ENCODE results near the gene CLEC3B. TPM values are rescaled to one million over a fixed set of nuclear protein-coding genes. Genes with fewer than 3 reads are reported as not detected.

The CLEC3B gene
- total and polyA plus RNA-seq, 2 donors (not counting 1 experiment from before 2014, with no cell fraction given): 0.82 TPM; not detected in 1

DNA sequence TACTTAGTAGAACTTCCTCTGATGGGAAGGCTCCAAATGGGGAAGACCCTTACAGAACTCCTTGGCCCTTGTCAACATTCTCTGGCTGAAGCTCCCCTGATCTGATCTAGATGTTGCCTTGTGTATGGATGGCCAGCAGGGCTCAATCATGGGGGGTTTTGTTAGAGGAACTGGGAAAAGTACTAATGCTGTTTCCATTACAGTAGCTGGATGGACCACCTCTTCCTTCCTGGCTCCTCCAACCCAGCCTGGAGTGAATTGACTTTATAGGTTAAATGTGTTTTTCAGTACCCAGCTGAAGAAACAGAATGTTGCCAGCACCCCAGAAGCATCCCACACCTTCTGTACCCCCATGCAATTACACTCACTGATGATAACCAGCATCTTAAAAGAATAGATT is 22.7 kb upstream of the CLEC3B start:
- H4K20me1 ChIP-seq (ENCODE audit: control insufficient read depth, insufficient read depth, low read length, poor library complexity, severe bottlenecking): no peaks in the 10 kb centered on the region
- CTCF ChIA-PET: no interaction called here
- intact Hi-C loops (cut with micrococcal nuclease): no loop called here
- no peak overlapping the region for H3K4me3 Mint-ChIP-seq
- H2AFZ ChIP-seq (ENCODE audit: insufficient read depth, low read depth, low read length, poor library complexity, severe bottlenecking): no peak overlapping the region
- H3K79me2 ChIP-seq (ENCODE audit: control insufficient read depth, insufficient read depth, low read length): no peaks in the 10 kb centered on the region
- H3K4me1 ChIP-seq (ENCODE audit: control insufficient read depth in 2 of 2, insufficient read depth in 2 of 2, low read length in 2 of 2): no peaks in the 10 kb centered on the region
- H3K36me3 ChIP-seq (replicated peaks in 1 of 2; ENCODE audit: control extremely low read depth in 1 of 2, control insufficient read depth in 1 of 2, extremely low read depth in 1 of 2, insufficient read depth in 2 of 2, low read length in 1 of 2): peaks cover 11 to 63% of the 10 kb centered on the region in 2 experiments
- no peak overlapping the region for H3K4me2 ChIP-seq (replicated peaks; ENCODE audit: low read depth, low read length, poor library complexity, severe bottlenecking)
- H3K9ac ChIP-seq (ENCODE audit: low read length): no peak overlapping the region
- H3K4me1 Mint-ChIP-seq: no peaks in the 10 kb centered on the region
- H3K27ac Mint-ChIP-seq: no peak overlapping the region
- POLR2A ChIA-PET: no interaction called here
- no peaks in the 10 kb centered on the region for H3K27me3 ChIP-seq (replicated peaks in 1 of 4; ENCODE audit: control extremely low read depth in 1 of 4, control insufficient read depth in 3 of 4, insufficient read depth in 4 of 4, low read length in 3 of 4)
- H3K4me3 ChIP-seq (ENCODE audit: control extremely low read depth in 1 of 5, extremely low read depth in 1 of 5, insufficient read depth in 1 of 5, low read depth in 2 of 5, low read length in 4 of 5): no peak overlapping the region
- TF ChIP-seq, protein P1, sequence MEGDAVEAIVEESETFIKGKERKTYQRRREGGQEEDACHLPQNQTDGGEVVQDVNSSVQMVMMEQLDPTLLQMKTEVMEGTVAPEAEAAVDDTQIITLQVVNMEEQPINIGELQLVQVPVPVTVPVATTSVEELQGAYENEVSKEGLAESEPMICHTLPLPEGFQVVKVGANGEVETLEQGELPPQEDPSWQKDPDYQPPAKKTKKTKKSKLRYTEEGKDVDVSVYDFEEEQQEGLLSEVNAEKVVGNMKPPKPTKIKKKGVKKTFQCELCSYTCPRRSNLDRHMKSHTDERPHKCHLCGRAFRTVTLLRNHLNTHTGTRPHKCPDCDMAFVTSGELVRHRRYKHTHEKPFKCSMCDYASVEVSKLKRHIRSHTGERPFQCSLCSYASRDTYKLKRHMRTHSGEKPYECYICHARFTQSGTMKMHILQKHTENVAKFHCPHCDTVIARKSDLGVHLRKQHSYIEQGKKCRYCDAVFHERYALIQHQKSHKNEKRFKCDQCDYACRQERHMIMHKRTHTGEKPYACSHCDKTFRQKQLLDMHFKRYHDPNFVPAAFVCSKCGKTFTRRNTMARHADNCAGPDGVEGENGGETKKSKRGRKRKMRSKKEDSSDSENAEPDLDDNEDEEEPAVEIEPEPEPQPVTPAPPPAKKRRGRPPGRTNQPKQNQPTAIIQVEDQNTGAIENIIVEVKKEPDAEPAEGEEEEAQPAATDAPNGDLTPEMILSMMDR (IDR thresholded peaks at IDR 0.05): no peak
- no peak for TF ChIP-seq EZH2 (IDR thresholded peaks at IDR 0.05; ENCODE audit: borderline replicate concordance, insufficient read depth, low read depth, low read length, poor library complexity, severe bottlenecking)
- H3K27me3 Mint-ChIP-seq: no peaks in the 10 kb centered on the region
- DNase-seq (no peak), ATAC-seq (ENCODE audit: low read depth) (no peak)
- H3K9me3 ChIP-seq (ENCODE audit: control extremely low read depth in 1 of 3, control insufficient read depth in 2 of 3, insufficient read depth in 1 of 3, low read length in 2 of 3): no peaks in the 10 kb centered on the region
- H3K9me3 Mint-ChIP-seq (ENCODE audit: insufficient read depth): no peaks in the 10 kb centered on the region
- H3K27ac ChIP-seq (ENCODE audit: low read length in 2 of 2): no peak overlapping the region

- TF ChIP-seq, protein P1 (IDR thresholded peaks at IDR 0.05): no peak
- TF ChIP-seq EZH2 (IDR thresholded peaks at IDR 0.05; ENCODE audit: borderline replicate concordance, insufficient read depth, low read depth, low read length, poor library complexity, severe bottlenecking): no peak
- Histone ChIP-seq H3K4me1 (ENCODE audit: control insufficient read depth in 2 of 2, insufficient read depth in 2 of 2, low read length in 2 of 2) (no peaks in the 10 kb centered on the region), H3K79me2 (ENCODE audit: control insufficient read depth, insufficient read depth, low read length) (no peaks in the 10 kb centered on the region), H3K27me3 (replicated peaks in 1 of 4; ENCODE audit: control extremely low read depth in 1 of 4, control insufficient read depth in 3 of 4, insufficient read depth in 4 of 4, low read length in 3 of 4) (no peaks in the 10 kb centered on the region), H3K9ac (ENCODE audit: low read length) (no peak overlapping the region), H4K20me1 (ENCODE audit: control insufficient read depth, insufficient read depth, low read length, poor library complexity, severe bottlenecking) (no peaks in the 10 kb centered on the region), H3K27ac (ENCODE audit: low read length in 2 of 2) (no peak overlapping the region), H2AFZ (ENCODE audit: insufficient read depth, low read depth, low read length, poor library complexity, severe bottlenecking) (no peak overlapping the region), H3K9me3 (ENCODE audit: control extremely low read depth in 1 of 3, control insufficient read depth in 2 of 3, insufficient read depth in 1 of 3, low read length in 2 of 3) (no peaks in the 10 kb centered on the region), H3K36me3 (replicated peaks in 1 of 2; ENCODE audit: control extremely low read depth in 1 of 2, control insufficient read depth in 1 of 2, extremely low read depth in 1 of 2, insufficient read depth in 2 of 2, low read length in 1 of 2) (peaks cover 11 to 65% of the 10 kb centered on the region in 2 experiments), H3K4me2 (replicated peaks; ENCODE audit: low read depth, low read length, poor library complexity, severe bottlenecking) (no peak overlapping the region), H3K4me3 (ENCODE audit: control extremely low read depth in 1 of 5, extremely low read depth in 1 of 5, insufficient read depth in 1 of 5, low read depth in 2 of 5, low read length in 4 of 5) (no peak overlapping the region)
- Mint-ChIP-seq H3K9me3 (ENCODE audit: insufficient read depth) (no peaks in the 10 kb centered on the region), H3K27ac (no peak overlapping the region), H3K4me1 (no peaks in the 10 kb centered on the region), H3K27me3 (no peaks in the 10 kb centered on the region), H3K4me3 (no peak overlapping the region)
- CTCF ChIA-PET: no interaction called here
- WGBS (ENCODE audit: insufficient coverage): 67% methylated on average over 1 of the region's 2 CpGs
- DNase-seq (no peak), ATAC-seq (ENCODE audit: low read depth) (no peak)
- POLR2A ChIA-PET: no interaction called here
- intact Hi-C loops (cut with micrococcal nuclease): no loop called here
Observed at GRCh38 chr3:45003859-45004258, 22.2 kb upstream of the CLEC3B start.

All from B cell (primary cell).